AG09309 (cell line): ENCODE data around the gene TBCD.

Source experiments
- DNase-seq: peaks from one replicate; pipeline ENCODE4 v3.0.0-alpha.2; 2010; ENCODE audit warnings: low read depth
- H3K4me3 ChIP-seq: 2 replicates; pipeline ENCODE4 v1.5.1; 2011; ENCODE audit warnings: mild to moderate bottlenecking, low read depth, low read length, moderate library complexity; ENCODE audit not compliant: control insufficient read depth
- CTCF ChIP-seq: IDR thresholded peaks from 2 replicates; pipeline ENCODE4 v1.5.1; 2011; ENCODE audit warnings: mild to moderate bottlenecking, low read depth, low read length, inconsistent platforms; ENCODE audit not compliant: insufficient read depth, control insufficient read depth; ENCODE audit errors: missing control alignments

TBCD gene

GRCh38 chr17:82830249-82830661 is 78.4 kb downstream of the TBCD start:
- no peak overlapping the region for H3K4me3 ChIP-seq
- TF ChIP-seq CTCF = no peak
- DNase-seq = no peak

GRCh38 chr17:82831041-82831817 is 79.4 kb downstream of the TBCD start:
- no peak for DNase-seq
- H3K4me3 ChIP-seq = no peak overlapping the region
- no peak for TF ChIP-seq CTCF

- TF ChIP-seq CTCF = no peak
- DNase-seq = no peak
- H3K4me3 ChIP-seq = no peak overlapping the region
Observed at GRCh38 chr17:82831818-82832200, 79.9 kb downstream of the TBCD start.

- no peak for DNase-seq
- H3K4me3 ChIP-seq = no peak overlapping the region
- TF ChIP-seq CTCF = no peak
Observed at GRCh38 chr17:82832411-82832810, 80.5 kb downstream of the TBCD start.

GRCh38 chr17:82832881-82833475 is 81.1 kb downstream of the TBCD start:
- no peak overlapping the region for H3K4me3 ChIP-seq
- TF ChIP-seq CTCF = no peak
- no peak for DNase-seq

- H3K4me3 ChIP-seq = no peak overlapping the region
- TF ChIP-seq CTCF = no peak
- DNase-seq = no peak
Observed at GRCh38 chr17:82835122-82835521, 83.3 kb downstream of the TBCD start.
